ENCODE results near the gene MCC.

Gene MCC

GRCh38 chr5:113242481-113243348, 245.5 kb downstream of the MCC start:
- ChIA-PET POLR2A (no interaction called here), CTCF (interaction anchor here (0.6 to 0.8 kb wide), 3 partner anchors 12 to 95 kb away, joined by 3 to 4 read pairs (median 3); no protein-coding TSS in a partner anchor)
- DNase-seq (ENCODE audit: extremely low spot score): no peak
- TF ChIP-seq CTBP1 (IDR thresholded peaks at IDR 0.05; ENCODE audit: borderline replicate concordance): no peak
- TF ChIP-seq FOXK2 (IDR thresholded peaks at IDR 0.05): no peak
- TF ChIP-seq NFRKB (IDR thresholded peaks at IDR 0.05): no peak
- no peak for TF ChIP-seq FOXA1 (IDR thresholded peaks at IDR 0.05)
- no peak for TF ChIP-seq SP1 (IDR thresholded peaks at IDR 0.05)
- no peak for TF ChIP-seq LEF1 (IDR thresholded peaks at IDR 0.05; ENCODE audit: borderline replicate concordance)
- no peak for TF ChIP-seq ARNT (IDR thresholded peaks at IDR 0.05)
- TF ChIP-seq ELF4 (IDR thresholded peaks at IDR 0.05): no peak
- TF ChIP-seq HDGF (IDR thresholded peaks at IDR 0.05; ENCODE audit: borderline replicate concordance): no peak
- TF ChIP-seq TARDBP (IDR thresholded peaks at IDR 0.05): no peak
- no peak for TF ChIP-seq SUZ12 (IDR thresholded peaks at IDR 0.05)
- no peak for TF ChIP-seq ZNF384 (IDR thresholded peaks at IDR 0.05)
- no peak for TF ChIP-seq L3MBTL2 (conservative IDR thresholded peaks at IDR 0.05)
- TF ChIP-seq FOXM1 (IDR thresholded peaks at IDR 0.05; ENCODE audit: borderline replicate concordance): no peak
- TF ChIP-seq PKNOX1 (IDR thresholded peaks at IDR 0.05): no peak
- TF ChIP-seq BHLHE40 (IDR thresholded peaks at IDR 0.05; ENCODE audit: borderline replicate concordance): no peak

GRCh38 chr5:113240951-113241726, 247.1 kb downstream of the MCC start:
- no peak for TF ChIP-seq FOXA1 (IDR thresholded peaks at IDR 0.05)
- TF ChIP-seq HDGF (IDR thresholded peaks at IDR 0.05; ENCODE audit: borderline replicate concordance): no peak
- TF ChIP-seq BHLHE40 (IDR thresholded peaks at IDR 0.05; ENCODE audit: borderline replicate concordance): no peak
- no peak for TF ChIP-seq FOXM1 (IDR thresholded peaks at IDR 0.05; ENCODE audit: borderline replicate concordance)
- TF ChIP-seq ELF4 (IDR thresholded peaks at IDR 0.05): no peak
- TF ChIP-seq SP1 (IDR thresholded peaks at IDR 0.05): no peak
- TF ChIP-seq LEF1 (IDR thresholded peaks at IDR 0.05; ENCODE audit: borderline replicate concordance): no peak
- no peak for TF ChIP-seq CTBP1 (IDR thresholded peaks at IDR 0.05; ENCODE audit: borderline replicate concordance)
- no peak for TF ChIP-seq PKNOX1 (IDR thresholded peaks at IDR 0.05)
- CTCF ChIA-PET: no interaction called here
- POLR2A ChIA-PET: interaction anchor here (1.0 kb wide), 1 partner anchor 53 kb away, joined by 3 read pairs; no protein-coding TSS in a partner anchor

GRCh38 chr5:113240032-113240431, 248.2 kb downstream of the MCC start:
- no peak for TF ChIP-seq L3MBTL2 (conservative IDR thresholded peaks at IDR 0.05)
- POLR2A ChIA-PET: no interaction called here
- no peak for DNase-seq (ENCODE audit: extremely low spot score)
- CTCF ChIA-PET: no interaction called here

More at GRCh38 chr5:113240951-113241726, 247.1 kb downstream of the MCC start:
- no peak for DNase-seq (ENCODE audit: extremely low spot score)

- ChIA-PET CTCF (interaction anchor here (1.5 kb wide), 1 partner anchor 12 kb away, joined by 3 read pairs; no protein-coding TSS in a partner anchor), POLR2A (no interaction called here)
- no peak for TF ChIP-seq NFRKB (IDR thresholded peaks at IDR 0.05)
- TF ChIP-seq PKNOX1 (IDR thresholded peaks at IDR 0.05): no peak
- TF ChIP-seq ZNF384 (IDR thresholded peaks at IDR 0.05): no peak
- no peak for TF ChIP-seq ARNT (IDR thresholded peaks at IDR 0.05)
- TF ChIP-seq CTBP1 (IDR thresholded peaks at IDR 0.05; ENCODE audit: borderline replicate concordance): no peak
- no peak for TF ChIP-seq BHLHE40 (IDR thresholded peaks at IDR 0.05; ENCODE audit: borderline replicate concordance)
- TF ChIP-seq ELF4 (IDR thresholded peaks at IDR 0.05): no peak
- TF ChIP-seq FOXM1 (IDR thresholded peaks at IDR 0.05; ENCODE audit: borderline replicate concordance): no peak
- DNase-seq (ENCODE audit: extremely low spot score): no peak
These were observed 250.4 kb downstream of the MCC start for GRCh38 chr5:113237893-113238292.

GRCh38 chr5:113236536-113237288, 251.5 kb downstream of the MCC start:
- CTCF ChIA-PET: interaction anchor here (1.5 kb wide), 1 partner anchor 13 kb away, joined by 3 read pairs; no protein-coding TSS in a partner anchor
- TF ChIP-seq SUZ12 (IDR thresholded peaks at IDR 0.05) (no peak), ARNT (IDR thresholded peaks at IDR 0.05) (no peak), FOXM1 (IDR thresholded peaks at IDR 0.05; ENCODE audit: borderline replicate concordance) (no peak), BHLHE40 (IDR thresholded peaks at IDR 0.05; ENCODE audit: borderline replicate concordance) (no peak), CTBP1 (IDR thresholded peaks at IDR 0.05; ENCODE audit: borderline replicate concordance) (no peak), HDGF (IDR thresholded peaks at IDR 0.05; ENCODE audit: borderline replicate concordance) (no peak), PKNOX1 (IDR thresholded peaks at IDR 0.05) (no peak), FOXA1 (IDR thresholded peaks at IDR 0.05) (no peak)
- POLR2A ChIA-PET: no interaction called here
- DNase-seq (ENCODE audit: extremely low spot score): no peak
